Measurements from ENCODE around the gene TMEM190.
A peak's percentile ranks its signal among the peaks of the same experiment; 100 is the strongest.
"Not testable (repeated sequence)": the region's sequence is repeated elsewhere in the genome, so short reads cannot be mapped to it uniquely, and the experiment has no call there.

The TMEM190 gene

DNA sequence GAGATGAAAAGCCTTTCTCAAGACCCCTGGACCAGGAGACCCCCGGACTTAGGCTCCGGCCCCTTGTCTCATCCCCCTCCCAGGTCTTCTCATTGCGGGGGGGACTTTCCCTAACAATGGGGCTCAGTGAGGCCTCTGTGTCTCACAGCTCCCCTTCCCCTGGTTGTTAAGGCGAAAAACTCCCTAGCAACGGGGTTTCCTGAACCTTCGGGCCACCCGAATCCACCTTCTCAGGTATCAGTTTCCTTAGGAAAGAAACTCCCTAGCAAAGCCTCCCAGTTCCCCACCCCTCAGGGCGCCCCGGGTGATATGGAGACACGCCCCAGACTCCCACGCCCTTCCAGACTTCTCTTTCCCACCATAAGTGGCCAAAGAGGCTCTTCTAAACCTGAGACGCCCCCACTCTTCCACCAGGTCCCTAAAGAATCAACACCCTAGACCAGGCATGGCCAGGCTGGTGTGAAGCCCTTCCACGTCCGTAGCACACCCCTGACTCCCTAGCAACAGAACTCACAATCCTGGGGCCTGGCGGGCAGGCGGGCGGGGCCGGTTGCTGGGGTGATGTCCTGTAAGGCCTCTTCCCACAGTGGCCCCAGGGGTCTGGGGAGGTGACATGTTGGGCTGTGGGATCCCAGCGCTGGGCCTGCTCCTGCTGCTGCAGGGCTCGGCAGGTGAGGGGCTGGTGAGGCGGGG lies at the start of gene TMEM190:
TSS of gene TMEM190 (plus strand) at position 586 of the 693 bp plus-strand sequence. CDS start at position 614, 28 bp downstream.
- DNase-seq = no peak

GRCh38 chr19:55328774-55329318 lies 47.8 kb upstream of the TMEM190 start:
- DNase-seq = not testable (repeated sequence)

DNA sequence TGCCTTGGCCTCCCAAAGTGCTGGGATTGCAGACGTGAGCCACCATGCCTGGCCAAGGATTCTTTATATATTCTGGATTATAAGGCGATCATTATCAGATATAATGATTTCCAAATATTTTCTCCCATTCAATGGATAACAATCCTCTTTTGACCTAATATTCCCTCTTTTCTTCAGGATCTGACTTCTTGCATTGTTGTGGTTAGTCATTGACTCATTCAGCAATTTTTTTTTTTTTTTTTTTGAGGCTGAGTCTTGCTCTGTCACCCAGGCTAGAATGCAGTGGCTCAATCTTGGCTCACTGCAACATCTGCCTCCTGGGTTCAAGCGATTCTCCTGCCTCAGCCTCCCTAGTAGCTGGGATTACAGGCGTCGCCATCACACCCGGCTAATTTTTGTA lies 46.8 kb upstream of the TMEM190 start:
- peak; percentile 26 for DNase-seq

DNA sequence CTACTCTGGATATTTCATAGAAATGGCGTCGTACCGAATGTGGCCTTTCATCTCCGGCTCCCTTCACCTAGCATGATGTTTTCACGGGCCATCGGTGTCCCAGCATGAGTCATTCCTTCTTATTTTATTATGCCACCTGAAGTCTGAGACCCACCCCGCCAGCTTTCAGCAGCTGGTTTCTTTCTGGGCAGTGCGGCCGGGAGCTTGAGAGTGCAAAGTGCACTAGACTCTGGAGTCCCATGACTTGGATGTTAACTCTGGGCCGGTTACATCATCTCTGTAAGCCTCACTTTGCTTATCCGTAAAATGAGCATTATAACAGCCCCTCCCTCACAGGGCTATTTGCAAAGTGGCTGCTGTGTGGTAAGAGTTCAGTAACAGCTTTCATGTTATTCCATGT lies 42.8 kb upstream of the TMEM190 start:
- DNase-seq = no peak

GRCh38 chr19:55336101-55336500 lies 40.5 kb upstream of the TMEM190 start:
- DNase-seq = peak; percentile 25

DNA sequence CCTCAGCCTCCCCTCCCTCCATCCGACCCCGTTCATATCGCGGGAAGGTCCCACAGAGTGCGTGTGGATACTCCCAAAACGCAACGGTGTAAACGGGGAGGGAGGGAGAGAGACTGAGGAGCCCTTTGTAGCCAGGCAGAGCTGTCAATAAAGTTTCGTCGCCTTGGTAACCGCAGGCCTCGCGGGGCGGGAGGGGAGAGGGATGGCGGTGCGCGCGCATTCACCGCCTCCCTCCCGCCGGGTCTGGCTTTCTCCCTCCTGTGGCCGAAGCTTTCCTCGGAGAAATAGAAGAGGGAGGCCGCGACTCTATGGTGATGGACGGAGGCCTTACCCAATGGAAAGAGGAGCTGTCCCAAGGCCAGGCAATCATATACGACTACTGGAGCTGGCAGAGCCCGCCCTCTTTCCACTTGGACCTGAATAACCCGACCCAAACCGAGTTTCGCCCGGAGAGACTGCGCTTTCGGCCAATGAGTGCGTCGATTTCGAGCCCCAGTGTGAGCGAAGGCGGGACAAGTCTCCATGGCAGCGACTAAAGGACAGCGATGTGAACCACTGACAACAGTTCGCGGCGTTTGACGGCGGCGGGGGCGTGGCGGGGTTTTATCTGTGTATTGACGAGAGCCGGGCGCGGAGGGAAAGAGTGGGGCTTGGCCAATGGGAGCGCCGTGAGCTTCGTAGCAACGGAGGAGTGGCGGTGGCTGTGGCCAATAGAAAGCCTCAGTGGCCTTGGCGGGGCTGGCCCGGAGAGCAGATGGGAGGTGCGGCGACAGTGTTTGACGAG lies 37.3 kb upstream of the TMEM190 start, which contains the start of gene KMT5C:
TSS of gene KMT5C (plus strand) at position 772 of the 784 bp plus-strand sequence. CDS start 2,061 bp downstream, outside the sequence.
- peak; percentile 100 for DNase-seq

DNA sequence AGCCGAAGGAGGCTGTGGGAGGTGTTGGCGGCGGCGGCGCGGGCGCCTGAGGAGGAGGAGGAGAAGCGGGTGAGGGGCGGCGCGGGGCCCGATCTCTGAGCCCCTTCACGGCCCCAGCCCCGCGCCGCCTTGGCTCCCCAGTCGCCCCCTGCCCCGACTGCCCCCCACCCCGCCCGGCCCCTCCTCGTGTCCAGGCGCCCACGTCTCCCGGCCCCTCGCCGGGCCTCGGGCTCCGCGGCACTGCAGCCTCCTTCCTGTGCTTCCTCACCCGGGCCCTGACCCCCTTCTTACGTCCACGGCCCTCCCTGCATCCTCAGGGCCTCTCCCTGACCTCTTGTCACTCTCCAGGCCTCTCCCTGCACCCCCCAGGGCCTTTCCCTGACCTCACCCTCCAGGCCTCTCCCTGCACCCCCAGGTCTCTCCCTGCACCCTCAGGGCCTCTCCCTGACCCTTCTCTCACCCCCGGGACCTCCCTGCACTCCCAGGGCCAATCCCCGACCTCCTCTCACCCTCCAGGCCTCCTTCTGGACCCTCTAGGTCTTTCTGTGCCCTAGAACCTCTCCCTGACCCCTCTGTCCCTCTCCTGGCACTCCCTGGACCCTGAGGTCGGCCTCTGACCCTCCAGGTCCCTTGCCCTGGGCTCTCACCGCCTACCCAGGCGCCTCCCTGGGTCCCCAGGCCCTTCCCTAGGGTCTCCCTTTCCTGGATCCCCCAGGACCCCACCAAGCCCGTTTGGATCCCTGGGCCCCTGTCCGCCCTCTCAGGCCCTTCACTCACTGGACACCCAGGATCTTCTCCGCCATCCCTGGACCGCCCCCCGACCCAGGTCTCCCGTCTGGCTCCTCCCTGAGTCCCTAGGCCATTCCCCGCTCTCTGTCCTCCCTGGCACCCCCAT lies 36.5 kb upstream of the TMEM190 start:
- no peak for DNase-seq

DNA sequence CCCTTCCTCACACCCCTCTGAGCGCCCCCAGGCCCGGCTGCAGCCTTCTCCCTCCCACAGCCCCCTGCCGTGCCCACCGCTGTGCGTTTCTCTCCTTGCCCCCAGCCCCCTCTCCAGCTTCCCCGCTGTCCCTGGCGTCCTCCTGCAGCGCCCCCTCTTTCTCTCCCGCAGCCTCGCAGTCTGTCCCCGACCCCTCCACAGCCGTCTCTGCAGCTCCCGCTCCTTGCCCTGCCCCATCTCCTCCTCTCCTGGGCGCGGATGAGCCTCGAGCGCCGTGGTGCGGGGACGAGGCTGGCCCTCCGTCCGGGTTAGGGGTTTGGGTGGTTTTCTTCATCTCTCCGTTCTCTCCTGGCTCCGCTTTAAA lies 35.9 kb upstream of the TMEM190 start:
- DNase-seq = no peak

DNA sequence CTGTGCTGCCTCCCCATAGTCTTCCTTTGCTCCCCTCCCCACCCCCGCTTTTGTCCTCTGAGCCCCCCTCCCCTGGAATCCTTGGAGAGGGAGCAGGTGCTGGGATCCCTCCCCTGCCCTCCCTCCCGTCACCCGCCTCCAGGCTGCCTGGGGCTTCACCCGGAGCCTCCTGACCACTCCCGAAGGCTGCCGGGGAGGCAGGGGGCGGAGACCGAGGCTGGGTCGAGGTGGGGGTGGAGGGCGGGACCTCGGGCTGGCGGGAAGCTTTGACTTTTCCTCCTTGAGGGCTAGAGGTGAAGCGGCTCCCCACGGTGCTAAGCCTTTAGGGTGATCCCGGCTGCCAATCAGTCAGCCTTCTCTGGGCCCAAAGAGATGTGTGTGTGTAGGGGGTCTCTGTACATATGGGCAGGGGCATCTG lies 35.4 kb upstream of the TMEM190 start:
- peak; percentile 40 for DNase-seq

- DNase-seq = no peak
Measured at GRCh38 chr19:55341595-55342531, 34.8 kb upstream of the TMEM190 start.

GRCh38 chr19:55344444-55344843 lies 32.2 kb upstream of the TMEM190 start:
- DNase-seq = no peak

GRCh38 chr19:55345101-55345817 lies 31.4 kb upstream of the TMEM190 start:
- DNase-seq = no peak

DNA sequence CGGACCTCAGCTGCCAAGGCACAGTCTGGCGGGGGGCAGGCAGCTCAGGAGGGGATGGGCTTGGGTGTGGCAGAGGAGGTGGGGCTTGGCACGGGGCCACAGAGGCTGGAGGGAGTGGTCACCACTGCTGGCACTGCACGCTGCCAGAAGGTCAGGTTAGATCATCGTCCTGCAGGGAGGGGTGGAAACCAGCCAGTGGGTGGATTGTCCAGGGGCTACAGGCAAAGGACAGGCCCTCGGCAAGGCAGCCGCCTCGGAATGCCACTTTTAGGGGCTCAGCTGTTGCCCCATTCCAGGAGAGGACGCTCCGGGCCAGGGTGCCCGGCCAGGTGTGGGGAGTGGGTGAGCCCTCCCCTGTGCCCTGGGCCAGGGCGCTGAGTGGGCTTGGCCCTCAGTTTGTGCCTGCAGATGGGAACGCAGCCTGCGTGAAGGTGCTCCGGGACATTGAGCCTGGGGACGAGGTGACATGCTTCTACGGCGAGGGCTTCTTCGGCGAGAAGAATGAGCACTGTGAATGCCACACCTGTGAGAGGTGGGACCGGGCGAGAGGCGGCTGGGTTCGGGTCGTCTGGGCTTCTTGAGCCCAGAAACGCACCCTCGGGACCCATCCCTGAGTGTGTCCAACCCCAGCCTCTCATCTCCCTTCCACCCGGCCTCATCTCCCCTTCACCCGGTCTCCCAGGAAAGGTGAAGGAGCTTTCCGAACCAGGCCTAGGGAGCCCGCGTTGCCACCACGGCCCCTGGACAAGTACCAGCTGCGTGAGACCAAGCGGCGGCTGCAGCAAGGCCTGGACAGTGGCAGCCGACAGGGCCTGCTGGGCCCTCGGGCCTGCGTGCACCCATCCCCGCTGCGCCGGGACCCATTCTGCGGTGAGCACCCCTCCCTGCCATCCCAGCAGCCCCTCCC lies 30.6 kb upstream of the TMEM190 start:
- DNase-seq = no peak

GRCh38 chr19:55346725-55347441 lies 29.7 kb upstream of the TMEM190 start:
- no peak for DNase-seq

GRCh38 chr19:55347442-55348009 lies 29.1 kb upstream of the TMEM190 start:
- no peak for DNase-seq

GRCh38 chr19:55348317-55349034 lies 28.1 kb upstream of the TMEM190 start:
- no peak for DNase-seq

GRCh38 chr19:55350620-55351315 lies 25.9 kb upstream of the TMEM190 start:
- DNase-seq = no peak
